B cell (primary cell): ENCODE data around the gene DEDD2. TPM values are rescaled to one million over a fixed set of nuclear protein-coding genes. Genes with fewer than 3 reads are reported as not detected.

Experiments
- ATAC-seq: fragments of 200-7000 bp; cut with Tn5 transposase; one replicate; pipeline ENCODE4 v1.10.0; 2021; ENCODE audit warnings: low read depth, mild to moderate bottlenecking, moderate number of reproducible peaks, moderate library complexity
- CTCF ChIA-PET: fragments of 350-600 bp; sonication (Branson Sonifier 250); formaldehyde crosslinking; loops from one replicate; lab custom pipeline; 2021; ENCODE audit warnings: antibody characterized with exemption, inconsistent platforms; lab: Charles Lee
- POLR2A ChIA-PET: fragments of 350-600 bp; sonication (Branson Sonifier 250); formaldehyde crosslinking; loops from one replicate; lab custom pipeline; 2021; ENCODE audit warnings: antibody characterized with exemption; lab: Charles Lee
- DNase-seq: peaks from one replicate; pipeline ENCODE4 v3.0.0; 2013
- H2AFZ ChIP-seq: 2 replicates; pipeline ENCODE4 v1.6.1; 2012; ENCODE audit warnings: mild to moderate bottlenecking, low read depth, low read length; ENCODE audit not compliant: insufficient read depth, poor library complexity, severe bottlenecking
- H3K27ac ChIP-seq, 2 donors: 1 replicate in 1 of 2; 2 replicates in 1 of 2; pipeline ENCODE4 v1.5.1; 2012 to 2013; ENCODE audit warnings: low read length in 2 of 2, mild to moderate bottlenecking in 2 of 2, moderate library complexity in 1 of 2
- H3K27me3 ChIP-seq, 4 experiments: fragments of 200-600 bp in 1 of 4; sonication (generic) in 1 of 4; replicated peaks in 1 of 4; 1 replicate in 2 of 4; 2 replicates in 2 of 4; pipeline versions ENCODE4 v1.6.1 to v1.7.0; 2013 to 2016; ENCODE audit warnings: low read length in 3 of 4, mild to moderate bottlenecking in 2 of 4, mixed read lengths in 1 of 4, moderate library complexity in 1 of 4; ENCODE audit not compliant: insufficient read depth in 4 of 4, control insufficient read depth in 3 of 4; ENCODE audit errors: control extremely low read depth in 1 of 4
- H3K36me3 ChIP-seq, 2 experiments: replicated peaks in 1 of 2; 1 replicate in 1 of 2; 2 replicates in 1 of 2; pipeline versions ENCODE4 v1.6.1 to v1.7.1; 2013; ENCODE audit warnings: low read length in 1 of 2; ENCODE audit not compliant: insufficient read depth in 2 of 2, control insufficient read depth in 1 of 2; ENCODE audit errors: control extremely low read depth in 1 of 2, extremely low read depth in 1 of 2
- H3K4me1 ChIP-seq, 2 donors: fragments of 200-600 bp in 1 of 2; sonication (generic) in 1 of 2; 1 replicate in 1 of 2; 2 replicates in 1 of 2; pipeline versions ENCODE4 v1.5.1 to v1.6.1; 2013 to 2017; ENCODE audit warnings: low read length in 2 of 2; ENCODE audit not compliant: control insufficient read depth in 2 of 2, insufficient read depth in 2 of 2
- H3K4me2 ChIP-seq: replicated peaks from 2 replicates; pipeline ENCODE3; 2012; ENCODE audit warnings: mild to moderate bottlenecking, low read depth, low read length; ENCODE audit not compliant: poor library complexity, severe bottlenecking
- H3K4me3 ChIP-seq, 5 experiments: fragments of 200-600 bp in 1 of 5; sonication (generic) in 1 of 5; 1 replicate in 3 of 5; 2 replicates in 2 of 5; pipeline versions ENCODE4 v1.5.1 to v1.7.0; 2011 to 2016; ENCODE audit warnings: low read length in 4 of 5, mild to moderate bottlenecking in 4 of 5, low read depth in 2 of 5, control low read depth in 1 of 5, moderate library complexity in 1 of 5; ENCODE audit not compliant: insufficient read depth in 1 of 5; ENCODE audit errors: control extremely low read depth in 1 of 5, extremely low read depth in 1 of 5
- H3K79me2 ChIP-seq: fragments of 200-600 bp; sonication (generic); one replicate; pipeline ENCODE4 v1.6.0; 2016; ENCODE audit warnings: low read length; ENCODE audit not compliant: control insufficient read depth, insufficient read depth
- H3K9ac ChIP-seq: fragments of 200-600 bp; sonication (generic); 2 replicates; pipeline ENCODE4 v1.6.1; 2017; ENCODE audit warnings: mild to moderate bottlenecking, low read length, moderate library complexity
- H3K9me3 ChIP-seq, 3 donors: one replicate each; pipeline versions ENCODE4 v1.6.1 to v1.7.1; 2013; ENCODE audit warnings: low read length in 2 of 3; ENCODE audit not compliant: control insufficient read depth in 2 of 3, insufficient read depth in 1 of 3; ENCODE audit errors: control extremely low read depth in 1 of 3
- H4K20me1 ChIP-seq: 2 replicates; pipeline ENCODE4 v1.6.0; 2012; ENCODE audit warnings: mild to moderate bottlenecking, low read length; ENCODE audit not compliant: insufficient read depth, control insufficient read depth, poor library complexity, severe bottlenecking
- H3K27ac Mint-ChIP-seq: one replicate; pipeline ENCODE4 v1.8.0; 2021; ENCODE audit warnings: mixed read lengths
- H3K27me3 Mint-ChIP-seq: one replicate; pipeline ENCODE4 v1.8.0; 2021; ENCODE audit warnings: mixed read lengths
- H3K4me1 Mint-ChIP-seq: one replicate; pipeline ENCODE4 v1.8.0; 2021; ENCODE audit warnings: mixed read lengths
- H3K4me3 Mint-ChIP-seq: one replicate; pipeline ENCODE4 v1.8.0; 2021; ENCODE audit warnings: mixed read lengths
- H3K9me3 Mint-ChIP-seq: one replicate; pipeline ENCODE4 v1.8.0; 2022; ENCODE audit warnings: mixed read lengths; ENCODE audit not compliant: insufficient read depth
- CTCF ChIP-seq: fragments of 200-600 bp; IDR thresholded peaks from one replicate; pipeline ENCODE4 v1.8.0; 2022; ENCODE audit warnings: antibody characterized with exemption, mild to moderate bottlenecking
- EZH2 ChIP-seq: IDR thresholded peaks from 2 replicates; pipeline ENCODE4 v1.6.1; 2012; ENCODE audit warnings: borderline replicate concordance, low read depth, mild to moderate bottlenecking, moderate library complexity, low read length; ENCODE audit not compliant: insufficient read depth, poor library complexity, severe bottlenecking
- WGBS: methylation state at CpG from one replicate; pipeline ENCODE4 v1.1.5; 2013; ENCODE audit warnings: missing lambda C conversion rate; ENCODE audit not compliant: insufficient coverage; 5-methylcytosine and 5-hydroxymethylcytosine counted together
- intact Hi-C: fragments of 100-400 bp; cut with micrococcal nuclease; formaldehyde crosslinking; loops from one replicate; pipeline ENCODE4 v1.10.0; 2022
- polyA plus RNA-seq: library from polyadenylated mRNA; depleted of rRNA; stranded (reverse); fragments of >200 nt; gene quantifications from 2 replicates; pipeline ENCODE4 v1.2.3, GENCODE V29; 2012
- total RNA-seq, 2 donors: library from RNA; stranded (reverse); fragments of 120-200 nt in 1 of 2; gene quantifications; 1 replicate in 1 of 2; 2 replicates in 1 of 2; pipeline versions ENCODE4 v1.2.3 to v1.2.4, GENCODE V29; 2013 to 2022

DEDD2 gene
- total and polyA plus RNA-seq, 2 donors (not counting 1 experiment from before 2014, with no cell fraction given): 52.8 to 90.6 TPM

GRCh38 chr19:42254850-42255765 lies 37.6 kb upstream of the DEDD2 start, which contains the start of gene ERF:
Gene ERF, minus strand, starts transcription at chr19:42255128. Its CDS starts 129 bp downstream, at chr19:42254999.
- Histone ChIP-seq H3K9me3 (no peaks in the 10 kb centered on the region), H3K4me1 (peaks cover 23 to 41% of the 10 kb centered on the region in 2 donors), H3K79me2 (peaks cover 30% of the 10 kb centered on the region), H3K36me3 (peaks cover 0 to 2% of the 10 kb centered on the region in 2 experiments), H3K4me2 (peak within 1 kb of the TSS; percentile 99), H3K4me3 (peak within 1 kb of the TSS; percentile 36 to 100 (median 99)), H4K20me1 (peaks cover 18% of the 10 kb centered on the region), H3K27me3 (peaks cover 0 to 4% (median 0%) of the 10 kb centered on the region in 4 experiments), H3K27ac (peak within 1 kb of the TSS; percentile 85 to 94), H2AFZ (peak within 1 kb of the TSS; percentile 93), H3K9ac (peak within 1 kb of the TSS; percentile 95)
- Mint-ChIP-seq H3K27ac (peak within 1 kb of the TSS; percentile 96), H3K4me1 (peaks cover 24% of the 10 kb centered on the region), H3K4me3 (peak within 1 kb of the TSS; percentile 85), H3K27me3 (no peaks in the 10 kb centered on the region), H3K9me3 (no peaks in the 10 kb centered on the region)
- no peak for TF ChIP-seq EZH2
- no peak for TF ChIP-seq CTCF
- peak; percentile 68 for ATAC-seq
- under 1% methylated on average over 43 of the region's 75 CpGs for WGBS
- ChIA-PET CTCF (interaction anchor here (1.4 to 1.7 kb wide), 3 partner anchors 10 to 25 kb away, joined by 4 to 5 read pairs (median 5); no protein-coding TSS in a partner anchor), POLR2A (interaction anchor here (0.7 kb wide), 2 partner anchors 14 to 28 kb away, joined by 3 to 4 read pairs; partner anchors contain the start of gene CIC)
- peak; percentile 97 for DNase-seq
- intact Hi-C loops: loop anchor here (1.0 kb wide), 5 partner anchors 12 to 38 kb away; partner anchors contain the start of gene DEDD2
